Neutrophil (primary cell): Measurements from ENCODE around the gene ZNF117.
A peak's percentile ranks its signal among the peaks of the same experiment; 100 is the strongest.
"Not testable (repeated sequence)": the region's sequence is repeated elsewhere in the genome, so short reads cannot be mapped to it uniquely, and the experiment has no call there.

Source experiments
- H3K27ac ChIP-seq: fragments of 200-600 bp; sonication (generic); 2 replicates; pipeline ENCODE4 v1.5.1; 2016; ENCODE audit warnings: mild to moderate bottlenecking, moderate library complexity
- H3K27me3 ChIP-seq: fragments of 200-600 bp; sonication (generic); 2 replicates; pipeline ENCODE4 v1.6.0; 2016; ENCODE audit warnings: mild to moderate bottlenecking
- H3K36me3 ChIP-seq: fragments of 200-600 bp; sonication (generic); 2 replicates; pipeline ENCODE4 v1.5.1; 2017
- H3K4me1 ChIP-seq, 2 experiments: fragments of 200-600 bp in 1 of 2; sonication (generic) in 1 of 2; 1 replicate in 1 of 2; 2 replicates in 1 of 2; pipeline versions ENCODE4 v1.5.1 to v1.6.1; 2013 to 2016; ENCODE audit warnings: low read depth in 1 of 2, low read length in 1 of 2, mild to moderate bottlenecking in 1 of 2, moderate library complexity in 1 of 2; ENCODE audit not compliant: control insufficient read depth in 1 of 2, insufficient read depth in 1 of 2
- H3K4me3 ChIP-seq, 2 experiments: fragments of 200-600 bp in 1 of 2; sonication (generic) in 1 of 2; 1 replicate in 1 of 2; 2 replicates in 1 of 2; pipeline ENCODE4 v1.5.1; 2013 to 2016; ENCODE audit warnings: low read depth in 1 of 2, low read length in 1 of 2, mild to moderate bottlenecking in 1 of 2, moderate library complexity in 1 of 2
- H3K9me3 ChIP-seq: fragments of 200-600 bp; sonication (generic); 2 replicates; pipeline ENCODE4 v1.5.1; 2016
- CTCF ChIP-seq: fragments of 200-600 bp; sonication (generic); IDR thresholded peaks from 2 replicates; pipeline ENCODE4 v1.5.1; 2016; ENCODE audit warnings: antibody characterized with exemption

The ZNF117 gene

GRCh38 chr7:65007036-65007435 lies 16.2 kb upstream of the ZNF117 start:
- Histone ChIP-seq H3K4me3 (peak overlapping the region; percentile 80 to 88), H3K27ac (peak overlapping the region; percentile 96), H3K4me1 (peaks cover 30 to 43% of the 10 kb centered on the region in 2 experiments)
- H3K9me3 ChIP-seq, H3K27me3 ChIP-seq, H3K36me3 ChIP-seq: not testable (repeated sequence)

DNA sequence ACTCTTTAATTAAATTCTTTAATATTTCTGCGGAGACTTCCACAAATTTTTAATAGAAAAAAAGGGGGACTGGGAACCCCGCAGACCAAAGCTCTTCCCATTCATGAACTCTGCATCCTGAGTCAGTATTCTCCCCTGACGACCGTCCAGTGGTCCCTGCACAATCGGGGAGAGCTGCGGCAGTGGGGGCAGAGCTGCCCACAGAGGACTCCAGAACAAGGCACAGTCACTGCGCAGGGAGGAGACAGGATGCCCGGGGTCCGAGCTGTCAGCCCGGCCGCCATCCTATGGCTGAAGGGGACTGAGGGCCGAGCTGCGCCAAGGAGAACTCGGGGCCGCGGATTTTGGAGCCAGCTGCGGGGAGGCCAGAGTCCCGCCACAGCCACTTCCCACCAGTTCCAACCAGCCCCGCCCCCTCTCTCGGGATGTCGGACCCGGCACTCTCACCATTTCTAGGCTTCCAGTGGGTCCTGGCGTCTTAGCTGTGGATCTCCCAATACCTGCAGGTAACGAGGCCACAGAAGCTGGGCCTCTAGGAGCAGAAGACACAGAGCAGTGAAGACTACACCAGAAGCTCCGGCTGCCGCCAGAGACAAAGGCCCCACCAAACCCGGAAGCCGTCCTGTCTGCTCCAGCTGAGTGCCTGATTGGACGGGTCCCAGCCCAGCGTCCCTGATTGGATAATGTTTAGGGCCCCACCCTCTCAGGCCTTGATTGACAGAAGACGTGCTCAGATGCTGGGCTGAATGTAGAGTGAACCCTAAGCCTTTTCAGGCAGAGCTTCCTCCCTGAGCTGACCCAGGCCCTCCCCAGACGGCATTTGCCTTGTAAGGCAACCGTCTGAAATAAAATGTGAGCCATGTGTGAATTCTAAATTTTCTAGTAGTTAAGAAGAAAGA lies 15.5 kb upstream of the ZNF117 start, which contains the start of gene ERV3-1:
ERV3-1 (minus strand) TSS at position 594 of the 899 bp plus-strand sequence. CDS start 13,661 bp downstream, outside the sequence.
- peak within 1 kb of the TSS; percentile 80 to 88 for H3K4me3 ChIP-seq
- TF ChIP-seq CTCF: peak; percentile 32
- H3K4me1 ChIP-seq: peaks cover 36 to 48% of the 10 kb centered on the region in 2 experiments
- H3K36me3 ChIP-seq: peaks cover 6% of the 10 kb centered on the region
- H3K9me3 ChIP-seq: no peaks in the 10 kb centered on the region
- H3K27me3 ChIP-seq: no peaks in the 10 kb centered on the region
- peak within 1 kb of the TSS; percentile 96 for H3K27ac ChIP-seq

DNA sequence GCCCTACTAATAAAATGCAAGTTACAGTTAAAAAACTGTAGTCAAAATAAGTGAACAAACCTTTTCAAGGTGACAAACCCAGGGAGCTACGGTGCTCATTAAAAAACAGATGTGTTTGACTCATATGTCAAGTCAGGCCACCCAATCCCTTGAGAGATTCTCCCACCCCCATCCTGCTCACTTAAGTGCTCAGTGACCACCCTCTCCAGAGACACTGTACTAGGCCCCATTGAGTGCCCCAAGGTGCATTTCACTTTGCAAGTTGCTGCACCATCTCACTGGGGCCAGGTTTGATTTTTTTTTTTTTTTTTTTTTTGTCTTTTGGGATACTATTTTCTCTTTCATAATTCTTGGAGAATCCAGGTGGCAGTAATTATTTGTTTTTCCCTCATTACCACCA lies 13.7 kb upstream of the ZNF117 start:
- Histone ChIP-seq H3K27me3 (no peaks in the 10 kb centered on the region), H3K4me3 (peak overlapping the region; percentile 80 to 88), H3K36me3 (peaks cover 12% of the 10 kb centered on the region), H3K9me3 (no peaks in the 10 kb centered on the region), H3K27ac (peak overlapping the region; percentile 96), H3K4me1 (peaks cover 53 to 66% of the 10 kb centered on the region in 2 experiments)
- no peak for TF ChIP-seq CTCF

- H3K4me1 ChIP-seq: peaks cover 67 to 81% of the 10 kb centered on the region in 2 experiments
- H3K27ac ChIP-seq: peak overlapping the region; percentile 96
- no peaks in the 10 kb centered on the region for H3K9me3 ChIP-seq
- no peaks in the 10 kb centered on the region for H3K27me3 ChIP-seq
- H3K4me3 ChIP-seq: no peak overlapping the region
- TF ChIP-seq CTCF: no peak
- H3K36me3 ChIP-seq: peaks cover 12% of the 10 kb centered on the region
Observed at GRCh38 chr7:65002972-65003585, 12.2 kb upstream of the ZNF117 start.

DNA sequence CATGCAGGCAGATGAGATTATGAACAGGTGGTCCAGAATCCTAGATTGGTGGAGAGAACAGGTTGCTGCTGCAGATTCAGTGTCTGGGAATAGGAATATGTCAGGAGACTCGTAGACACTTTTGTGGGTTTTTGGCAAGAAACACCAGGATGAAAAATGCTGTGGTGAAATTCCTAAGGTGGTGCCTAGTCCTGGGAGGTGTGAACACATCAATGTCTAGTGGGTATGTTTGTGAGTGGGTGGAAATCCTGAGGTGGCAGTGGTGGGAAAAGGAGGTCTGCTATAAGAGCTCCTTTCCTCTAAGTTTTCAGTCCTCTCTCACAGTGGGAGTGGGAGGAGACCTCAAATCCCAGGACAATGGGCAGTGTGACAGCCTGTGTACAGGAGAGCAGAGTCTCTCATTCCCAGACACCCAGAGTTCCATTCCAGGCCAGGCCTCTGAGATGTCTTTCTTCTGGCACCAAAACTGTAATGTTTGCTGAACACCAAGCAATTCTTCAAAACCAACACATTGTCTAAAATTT lies 10.5 kb upstream of the ZNF117 start:
- no peak for TF ChIP-seq CTCF
- H3K4me1 ChIP-seq: peaks cover 59 to 76% of the 10 kb centered on the region in 2 experiments
- H3K36me3 ChIP-seq: peaks cover 18% of the 10 kb centered on the region
- H3K27me3 ChIP-seq: no peaks in the 10 kb centered on the region
- peak overlapping the region in 1 of 2 experiments; percentile 13 for H3K4me3 ChIP-seq
- peak overlapping the region; percentile 96 for H3K27ac ChIP-seq
- H3K9me3 ChIP-seq: peaks cover 7% of the 10 kb centered on the region
